T-helper 1 cell treated with Interleukin-12 subunit alpha and Interleukin-12 subunit beta and Interleukin-4 antibody, amounts not matched to agents 30 μg/mL and 1 μg/mL, for 36 hours (primary cell): Measurements from ENCODE around the gene FBXW5.

ENCODE experiments used
- H3K27ac Mint-ChIP-seq: one replicate; pipeline ENCODE4 v1.8.0; 2021; ENCODE audit warnings: mild to moderate bottlenecking, mixed read lengths
- H3K27me3 Mint-ChIP-seq: one replicate; pipeline ENCODE4 v1.8.0; 2021; ENCODE audit warnings: low read depth, mixed read lengths
- H3K36me3 Mint-ChIP-seq: one replicate; pipeline ENCODE4 v1.8.0; 2021; ENCODE audit warnings: low read depth, mixed read lengths
- H3K4me1 Mint-ChIP-seq: one replicate; pipeline ENCODE4 v1.8.0; 2021; ENCODE audit warnings: low read depth, mixed read lengths
- H3K4me3 Mint-ChIP-seq: one replicate; pipeline ENCODE4 v1.8.0; 2021; ENCODE audit warnings: mild to moderate bottlenecking, moderate library complexity, mixed read lengths
- H3K9me3 Mint-ChIP-seq: one replicate; pipeline ENCODE4 v1.8.0; 2021; ENCODE audit warnings: mixed read lengths

The FBXW5 gene, protein sequence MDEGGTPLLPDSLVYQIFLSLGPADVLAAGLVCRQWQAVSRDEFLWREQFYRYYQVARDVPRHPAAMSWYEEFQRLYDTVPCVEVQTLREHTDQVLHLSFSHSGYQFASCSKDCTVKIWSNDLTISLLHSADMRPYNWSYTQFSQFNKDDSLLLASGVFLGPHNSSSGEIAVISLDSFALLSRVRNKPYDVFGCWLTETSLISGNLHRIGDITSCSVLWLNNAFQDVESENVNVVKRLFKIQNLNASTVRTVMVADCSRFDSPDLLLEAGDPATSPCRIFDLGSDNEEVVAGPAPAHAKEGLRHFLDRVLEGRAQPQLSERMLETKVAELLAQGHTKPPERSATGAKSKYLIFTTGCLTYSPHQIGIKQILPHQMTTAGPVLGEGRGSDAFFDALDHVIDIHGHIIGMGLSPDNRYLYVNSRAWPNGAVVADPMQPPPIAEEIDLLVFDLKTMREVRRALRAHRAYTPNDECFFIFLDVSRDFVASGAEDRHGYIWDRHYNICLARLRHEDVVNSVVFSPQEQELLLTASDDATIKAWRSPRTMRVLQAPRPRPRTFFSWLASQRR

DNA sequence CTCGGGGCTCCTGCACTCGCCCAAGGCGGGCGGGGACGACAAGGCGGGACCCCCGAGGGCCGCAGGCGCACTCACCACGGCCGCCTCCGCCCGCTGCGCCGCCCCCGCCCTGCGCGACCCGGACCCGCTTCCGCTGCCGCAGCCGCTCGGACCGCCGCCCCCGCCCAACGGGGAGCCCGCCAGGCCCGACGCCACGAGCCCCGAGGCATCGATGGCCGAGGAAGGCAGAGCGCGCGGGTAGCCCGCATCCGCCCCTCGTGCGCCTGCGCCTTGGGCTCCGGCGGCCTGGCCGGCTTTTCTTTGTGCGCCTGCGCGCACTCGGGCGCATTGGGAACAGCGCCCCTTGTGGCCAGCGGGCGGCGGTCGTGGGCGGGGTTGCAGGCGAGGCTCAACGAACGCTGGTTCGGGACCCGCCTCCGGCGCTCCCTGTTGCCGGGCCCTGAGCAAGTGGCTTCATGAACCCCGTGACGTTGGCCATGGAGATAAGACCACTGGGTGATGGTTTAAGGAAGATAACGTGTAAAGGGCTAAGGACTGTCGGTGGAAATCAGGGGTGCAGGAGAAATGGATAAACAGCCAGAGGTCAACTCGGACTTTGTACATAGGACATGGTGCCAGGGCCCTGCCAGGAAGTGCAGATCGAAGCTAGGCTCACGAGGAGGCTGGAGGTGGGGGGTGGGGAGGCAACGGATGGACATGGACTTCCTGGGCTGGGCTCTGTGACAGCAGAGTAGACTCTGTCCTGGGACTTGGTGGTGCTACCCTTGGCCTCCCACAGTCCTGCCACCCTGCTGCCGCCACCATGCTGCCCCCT, at the start of gene FBXW5, which contains the start of gene C8G:
TSS of gene FBXW5 (minus strand) at position 220 of the 814 bp plus-strand sequence. CDS start 655 bp downstream, outside the sequence.
TSS of gene C8G (plus strand) at position 725 of the 814 bp plus-strand sequence. CDS start at position 803, 78 bp downstream.
- H3K36me3 Mint-ChIP-seq, result peaks cover 6% of the 10 kb centered on the region
- H3K9me3 Mint-ChIP-seq, result no peaks in the 10 kb centered on the region
- H3K4me1 Mint-ChIP-seq, result peaks cover 3% of the 10 kb centered on the region
- H3K4me3 Mint-ChIP-seq, result peak within 1 kb of the TSS; percentile 82
- peak within 1 kb of the TSS; percentile 90 for H3K27ac Mint-ChIP-seq
- no peaks in the 10 kb centered on the region for H3K27me3 Mint-ChIP-seq

DNA sequence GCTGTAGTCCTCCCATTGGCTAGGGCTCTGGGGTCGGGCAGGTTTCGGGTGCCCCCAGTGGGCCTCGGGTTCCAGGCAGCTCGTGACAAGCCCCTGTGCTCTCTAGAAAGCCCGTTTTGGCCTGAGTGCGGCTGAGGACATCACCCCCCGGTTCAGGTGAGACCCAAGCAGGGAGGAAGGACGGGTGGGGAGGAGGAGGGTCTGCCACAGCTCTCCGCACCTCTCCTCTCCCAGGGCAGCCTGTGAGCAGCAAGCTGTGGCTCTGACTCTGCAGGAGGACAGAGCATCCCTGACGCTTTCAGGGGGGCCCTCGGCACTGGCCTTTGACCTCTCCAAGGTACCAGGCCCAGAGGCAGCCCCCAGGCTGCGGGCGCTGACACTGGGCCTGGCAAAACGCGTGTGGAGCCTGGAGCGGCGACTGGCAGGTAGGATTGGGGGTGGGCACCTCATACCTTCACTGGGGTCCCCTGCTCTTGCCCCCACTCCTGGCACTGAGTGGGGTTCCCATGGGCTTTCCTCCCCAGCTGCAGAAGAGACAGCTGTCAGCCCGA, 48.4 kb upstream of the FBXW5 start:
- peaks cover 26% of the 10 kb centered on the region for H3K27me3 Mint-ChIP-seq
- H3K27ac Mint-ChIP-seq, result peak overlapping the region; percentile 87
- H3K4me3 Mint-ChIP-seq, result peak overlapping the region; percentile 84
- peaks cover 9% of the 10 kb centered on the region for H3K36me3 Mint-ChIP-seq
- peaks cover 23% of the 10 kb centered on the region for H3K4me1 Mint-ChIP-seq
- no peaks in the 10 kb centered on the region for H3K9me3 Mint-ChIP-seq

DNA sequence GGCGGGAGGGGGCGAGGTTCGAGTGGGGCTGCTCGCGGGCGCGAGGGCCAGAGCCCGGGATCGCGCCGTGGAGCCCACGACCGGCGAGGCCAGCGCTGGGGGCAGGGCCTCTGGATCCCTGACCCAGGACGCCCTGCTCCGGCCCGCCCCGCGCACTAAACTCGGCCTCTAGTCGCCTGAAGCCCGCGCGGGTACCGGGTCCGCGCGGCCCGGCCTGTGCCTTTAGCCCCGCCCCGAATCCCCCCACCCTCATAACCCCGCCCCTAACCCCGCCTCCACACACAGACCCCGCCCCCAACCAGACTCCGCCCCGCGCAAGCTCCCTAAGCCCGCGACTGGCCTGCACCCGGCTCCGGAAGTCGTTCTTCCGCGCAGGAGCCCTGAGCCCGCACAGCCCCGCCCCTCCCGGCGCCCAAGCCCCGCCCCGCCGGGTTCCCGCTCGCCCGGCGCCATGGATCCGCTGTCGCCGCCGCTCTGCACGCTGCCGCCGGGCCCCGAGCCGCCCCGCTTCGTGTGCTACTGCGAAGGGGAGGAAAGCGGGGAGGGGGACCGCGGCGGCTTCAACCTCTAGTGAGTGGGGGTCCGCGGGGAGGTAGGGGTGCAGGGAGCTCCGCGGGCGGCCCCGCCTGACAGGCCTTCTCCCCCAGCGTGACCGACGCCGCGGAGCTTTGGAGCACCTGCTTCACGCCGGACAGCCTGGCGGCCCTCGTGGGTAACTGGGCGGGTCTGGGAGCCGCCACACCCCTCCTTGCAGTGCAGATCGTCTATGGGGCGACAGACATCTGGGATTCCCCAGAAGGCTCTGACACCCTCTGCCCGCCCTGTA, 47.7 kb upstream of the FBXW5 start, which contains the start of gene PAXX:
TSS of gene PAXX (plus strand) at position 430 of the 826 bp plus-strand sequence. CDS start at position 452, 22 bp downstream.
- H3K27me3 Mint-ChIP-seq, result peaks cover 28% of the 10 kb centered on the region
- peak within 1 kb of the TSS; percentile 84 for H3K4me3 Mint-ChIP-seq
- H3K4me1 Mint-ChIP-seq, result peaks cover 18% of the 10 kb centered on the region
- H3K27ac Mint-ChIP-seq, result peak within 1 kb of the TSS; percentile 88
- H3K9me3 Mint-ChIP-seq, result no peaks in the 10 kb centered on the region
- H3K36me3 Mint-ChIP-seq, result peaks cover 9% of the 10 kb centered on the region

DNA sequence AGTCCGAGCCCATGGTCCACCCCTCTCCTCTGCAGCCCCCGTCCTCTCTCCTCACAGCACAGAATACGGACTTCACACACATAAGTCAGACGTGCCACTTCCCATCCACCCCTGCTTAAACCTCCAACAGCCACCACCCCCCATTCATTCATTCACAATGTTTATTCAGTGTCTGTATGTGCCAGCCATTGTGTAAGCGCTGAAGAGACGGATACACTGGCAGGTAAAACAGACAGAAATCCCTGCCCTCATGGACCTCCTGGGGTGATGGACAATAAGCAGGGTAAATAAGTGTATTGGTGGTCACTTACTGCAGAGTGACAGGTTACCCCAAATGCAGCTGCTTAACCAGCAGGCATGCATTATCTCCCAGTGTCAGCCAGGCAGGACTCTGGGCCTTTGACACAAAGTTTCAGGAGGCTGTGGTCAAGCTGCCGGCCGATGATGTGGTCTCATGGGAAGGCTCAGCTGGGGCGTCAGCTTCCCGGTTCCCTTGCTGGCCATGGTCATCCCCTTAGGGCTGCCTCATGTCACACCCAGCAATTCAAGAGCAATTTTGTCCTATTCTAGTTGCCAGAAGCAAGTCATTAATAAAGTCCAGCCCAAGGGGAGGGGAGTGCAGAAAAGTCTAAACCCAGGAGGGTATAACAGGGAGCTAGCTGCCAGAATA, 45.8 kb upstream of the FBXW5 start:
- H3K27ac Mint-ChIP-seq, result peak overlapping the region; percentile 23

DNA sequence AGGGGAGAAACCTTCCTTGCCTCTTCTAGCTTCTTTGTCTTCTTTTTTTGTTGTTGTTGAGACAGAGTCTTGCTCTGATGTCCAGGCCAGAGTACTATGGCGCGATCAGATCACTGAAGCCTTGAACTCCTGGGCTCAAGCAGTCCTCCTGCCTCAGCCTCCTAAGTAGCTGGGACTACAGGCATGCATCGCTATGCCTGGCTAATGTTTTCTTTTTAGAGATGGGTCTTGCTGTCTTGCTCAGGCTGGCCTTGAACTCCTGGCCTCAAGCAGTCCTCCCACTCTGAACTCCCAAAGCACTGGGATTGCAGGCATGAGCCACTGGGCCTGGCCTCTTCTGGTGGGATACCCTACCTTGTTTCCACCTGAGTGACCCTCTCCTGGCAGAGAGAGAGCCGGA, 44.3 kb upstream of the FBXW5 start:
- Mint-ChIP-seq H3K36me3 (peaks cover 6% of the 10 kb centered on the region), H3K4me3 (no peak overlapping the region), H3K27me3 (peaks cover 40% of the 10 kb centered on the region), H3K4me1 (peaks cover 14% of the 10 kb centered on the region), H3K9me3 (no peaks in the 10 kb centered on the region), H3K27ac (no peak overlapping the region)

More for the DNA sequence above, 45.8 kb upstream of the FBXW5 start:
- Mint-ChIP-seq H3K4me3 (peak overlapping the region; percentile 78), H3K4me1 (peaks cover 15% of the 10 kb centered on the region), H3K36me3 (peaks cover 9% of the 10 kb centered on the region), H3K9me3 (no peaks in the 10 kb centered on the region), H3K27me3 (peaks cover 37% of the 10 kb centered on the region)

DNA sequence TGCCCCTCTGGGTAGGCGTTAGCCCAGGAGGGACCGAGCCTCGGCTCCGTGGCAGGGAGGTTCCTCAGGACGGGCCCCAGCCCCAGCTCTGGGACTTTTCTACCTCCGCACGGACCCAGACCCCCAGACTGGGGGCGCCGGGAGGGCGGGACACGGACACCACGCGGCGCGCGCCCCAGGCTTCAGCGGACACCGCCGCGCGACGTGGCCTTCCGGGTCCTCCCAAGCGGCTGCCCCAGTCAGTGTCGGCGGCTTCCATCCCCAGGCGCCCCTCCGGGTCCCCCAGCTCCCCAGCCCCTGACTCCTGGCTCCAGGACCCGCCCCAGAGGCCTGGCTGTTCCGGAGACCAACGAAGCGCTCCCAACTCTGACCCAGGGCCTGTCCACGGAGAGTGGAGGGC, 41.3 kb upstream of the FBXW5 start:
- no peaks in the 10 kb centered on the region for H3K9me3 Mint-ChIP-seq
- peaks cover 2% of the 10 kb centered on the region for H3K4me1 Mint-ChIP-seq
- H3K36me3 Mint-ChIP-seq, result no peaks in the 10 kb centered on the region
- H3K27ac Mint-ChIP-seq, result no peak overlapping the region
- no peak overlapping the region for H3K4me3 Mint-ChIP-seq
- peaks cover 43% of the 10 kb centered on the region for H3K27me3 Mint-ChIP-seq

DNA sequence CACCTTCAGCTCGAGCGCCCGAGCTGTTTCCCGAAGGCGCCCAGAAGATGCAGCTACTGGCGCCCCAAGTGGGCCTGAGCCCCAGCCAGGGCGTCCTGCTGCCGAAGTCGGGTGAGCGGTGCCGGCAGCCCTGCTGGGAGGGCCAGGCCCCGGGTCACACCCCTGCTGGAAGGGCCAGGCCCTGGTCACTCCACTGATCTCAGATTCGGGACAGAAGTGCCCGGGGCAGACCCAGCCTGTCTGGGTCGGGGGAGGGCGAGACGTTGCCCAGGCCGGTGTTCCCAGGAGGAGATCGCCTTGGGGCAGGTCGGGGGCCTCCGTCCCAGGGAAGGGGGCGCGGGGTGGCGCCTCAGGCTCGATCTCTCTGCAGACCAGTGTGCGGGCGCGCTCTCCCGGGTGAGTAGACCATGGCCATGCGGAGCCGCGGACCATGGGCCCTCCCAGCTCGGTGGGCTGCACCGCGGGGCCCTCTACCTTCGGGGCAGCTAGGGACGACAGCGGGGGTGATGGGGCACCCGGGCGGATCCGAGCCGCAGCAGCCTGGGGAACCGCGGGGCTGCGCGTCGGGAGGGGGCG, 40.6 kb upstream of the FBXW5 start:
- no peaks in the 10 kb centered on the region for H3K4me1 Mint-ChIP-seq

DNA sequence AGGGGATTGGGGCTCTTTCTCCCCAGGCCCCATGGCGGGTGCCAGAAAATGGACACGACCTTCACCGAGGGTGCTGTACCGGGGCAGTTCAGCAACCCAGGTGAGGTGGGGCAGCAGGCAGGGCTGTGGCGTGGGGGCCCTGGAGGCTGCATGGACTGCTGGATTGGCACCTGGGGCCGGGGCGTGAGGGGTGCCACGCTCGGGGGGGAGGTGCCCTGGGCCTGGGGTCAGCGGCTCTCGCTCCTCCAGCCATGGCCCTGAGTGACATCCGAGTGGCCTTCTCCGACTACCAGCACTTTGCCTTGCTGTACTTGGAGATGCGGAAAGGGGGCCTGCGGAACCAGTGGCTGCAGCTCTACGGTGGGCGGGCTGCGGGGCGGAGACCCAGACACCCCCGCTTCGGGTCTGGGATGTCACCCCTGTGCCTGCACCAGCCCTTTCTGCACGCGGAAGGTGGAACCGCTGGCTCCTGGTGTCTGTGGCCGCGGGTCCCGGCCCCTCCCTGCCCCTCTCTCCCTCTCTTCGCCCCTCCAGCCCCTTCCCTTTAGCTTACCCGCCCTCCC, 40.0 kb upstream of the FBXW5 start:
- Mint-ChIP-seq H3K36me3 (no peaks in the 10 kb centered on the region), H3K4me3 (no peak overlapping the region), H3K27me3 (peaks cover 39% of the 10 kb centered on the region), H3K9me3 (no peaks in the 10 kb centered on the region), H3K27ac (no peak overlapping the region), H3K4me1 (no peaks in the 10 kb centered on the region)

More for the DNA sequence above, 40.6 kb upstream of the FBXW5 start:
- Mint-ChIP-seq H3K27me3 (peaks cover 44% of the 10 kb centered on the region), H3K9me3 (no peaks in the 10 kb centered on the region), H3K27ac (no peak overlapping the region), H3K36me3 (no peaks in the 10 kb centered on the region), H3K4me3 (no peak overlapping the region)

DNA sequence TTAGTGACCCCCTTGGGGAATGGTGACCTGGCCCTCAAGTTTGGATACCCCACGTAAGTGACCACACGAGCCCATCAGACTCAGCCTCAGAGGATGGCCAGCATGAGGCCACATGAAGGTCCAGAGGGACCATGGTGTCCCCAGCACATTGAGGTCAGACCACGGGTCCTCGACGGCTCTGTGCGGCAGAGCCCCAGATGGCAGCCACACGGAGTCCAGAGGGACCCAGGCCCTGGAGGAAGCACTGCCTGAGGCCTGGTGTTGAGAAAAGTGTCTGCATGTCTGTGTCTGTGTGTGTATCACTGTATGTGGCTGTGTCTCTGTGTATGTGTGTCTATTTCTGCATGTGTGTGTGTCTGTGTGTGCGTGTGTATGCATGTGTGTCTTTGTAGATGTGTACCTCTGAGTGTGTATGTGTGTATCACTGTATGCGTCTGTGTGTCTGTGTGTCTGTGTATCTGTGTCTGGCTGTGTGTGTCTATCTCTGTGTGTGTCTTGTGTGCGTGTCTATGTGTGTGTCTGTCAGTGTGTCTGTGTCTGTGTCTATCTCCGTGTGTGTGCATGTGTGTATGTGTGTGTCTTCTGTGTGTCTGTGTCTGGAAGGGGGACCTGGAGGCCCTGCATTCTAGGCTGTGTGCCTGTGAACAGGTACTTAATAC, 39.2 kb upstream of the FBXW5 start:
- Mint-ChIP-seq H3K9me3 (no peaks in the 10 kb centered on the region), H3K4me1 (no peaks in the 10 kb centered on the region), H3K27ac (no peak overlapping the region), H3K36me3 (no peaks in the 10 kb centered on the region), H3K4me3 (no peak overlapping the region), H3K27me3 (peaks cover 31% of the 10 kb centered on the region)

DNA sequence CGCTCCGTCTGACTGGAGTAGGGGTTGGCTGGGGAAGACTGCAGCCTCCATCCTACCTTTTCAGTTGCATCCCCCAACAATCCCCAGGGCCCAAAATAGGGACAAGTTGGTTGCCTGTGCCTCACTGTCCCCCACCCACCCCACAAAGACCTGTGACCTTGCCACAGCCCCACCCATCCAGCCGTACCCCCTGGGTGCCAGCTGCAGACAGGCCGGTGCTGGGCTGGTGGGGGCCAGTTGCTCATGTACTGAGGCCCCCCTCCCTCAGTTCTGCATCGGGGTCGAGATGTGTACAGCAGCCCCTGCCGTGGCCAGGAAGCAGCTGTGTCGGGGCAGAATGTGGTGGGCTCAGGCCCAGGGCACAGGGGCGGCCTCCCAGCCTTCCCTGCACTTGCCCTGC, 38.6 kb upstream of the FBXW5 start:
- Mint-ChIP-seq H3K27me3 (peaks cover 28% of the 10 kb centered on the region), H3K4me1 (no peaks in the 10 kb centered on the region), H3K36me3 (no peaks in the 10 kb centered on the region), H3K4me3 (no peak overlapping the region), H3K9me3 (no peaks in the 10 kb centered on the region), H3K27ac (no peak overlapping the region)

DNA sequence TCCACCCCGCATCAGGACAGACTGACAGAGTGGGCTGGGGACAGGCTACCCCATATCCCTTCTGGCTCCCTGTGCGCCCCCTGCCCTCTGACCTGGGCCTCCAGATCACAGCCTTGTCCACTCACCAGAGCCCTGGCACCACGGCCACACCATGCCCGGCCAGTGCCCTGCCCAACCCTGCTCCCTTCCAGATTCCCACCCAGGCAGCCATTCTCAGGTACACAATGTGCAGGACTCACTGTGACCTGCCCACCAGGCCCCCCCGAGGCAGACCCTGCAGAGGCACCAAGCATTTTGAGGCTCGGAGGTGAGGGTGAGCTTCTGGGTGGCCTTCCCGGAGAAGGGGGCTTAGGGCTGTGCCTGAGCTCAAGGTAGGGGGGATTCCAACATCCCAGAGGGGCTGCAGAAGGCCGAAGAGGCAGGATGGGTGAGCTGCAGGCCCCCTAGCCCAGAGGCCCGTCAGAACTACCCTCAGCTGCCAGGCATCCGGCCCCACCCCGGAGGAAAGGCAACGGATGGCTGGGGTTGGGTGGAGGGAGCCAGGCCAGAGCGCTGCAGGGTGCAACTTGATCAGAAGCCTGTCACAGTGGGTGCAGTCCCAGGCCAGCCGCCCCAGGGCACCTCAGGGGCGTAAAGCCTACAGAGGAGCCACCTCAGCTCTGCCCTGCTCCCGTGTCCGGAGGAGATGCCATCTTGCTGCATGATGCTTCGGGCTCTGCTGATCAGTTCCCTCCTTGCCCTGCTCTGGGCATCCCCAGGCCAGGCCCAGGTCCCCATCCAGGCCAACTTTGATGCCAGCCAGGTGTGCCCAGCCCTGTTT, 37.9 kb upstream of the FBXW5 start, which contains the start of gene LCNL1:
TSS of gene LCNL1 (plus strand) at position 762 of the 820 bp plus-strand sequence. CDS start 594 bp downstream, outside the sequence.
- Mint-ChIP-seq H3K9me3 (no peaks in the 10 kb centered on the region), H3K4me3 (no peak within 1 kb of the TSS), H3K27ac (no peak within 1 kb of the TSS), H3K4me1 (no peaks in the 10 kb centered on the region), H3K27me3 (peaks cover 21% of the 10 kb centered on the region), H3K36me3 (no peaks in the 10 kb centered on the region)
